Uterus (tissue), 4 donors: ENCODE results near the gene MAP7D1. TPM values are rescaled to one million over a fixed set of nuclear protein-coding genes. Genes with fewer than 3 reads are reported as not detected.

Experiments used
- DNase-seq, 2 donors: peaks; one replicate each; pipeline ENCODE4 v3.0.0-alpha.2; 2019 to 2020
- H3K27ac ChIP-seq, 2 donors: fragments of 200-600 bp; sonication (generic); 1 replicate in 1 of 2; 2 replicates in 1 of 2; pipeline ENCODE4 v1.5.1; 2016 to 2018
- H3K27me3 ChIP-seq, 2 donors: fragments of 200-600 bp; sonication (generic); one replicate each; pipeline ENCODE4 v1.5.1; 2018 to 2019; ENCODE audit warnings: control low read depth in 1 of 2
- H3K36me3 ChIP-seq, 2 donors: fragments of 200-600 bp; sonication (generic); one replicate each; pipeline ENCODE4 v1.5.1; 2019; ENCODE audit warnings: control low read depth in 1 of 2
- H3K4me1 ChIP-seq, 2 donors: fragments of 200-600 bp; sonication (generic); one replicate each; pipeline ENCODE4 v1.5.1; 2018 to 2019; ENCODE audit warnings: control low read depth in 1 of 2
- H3K4me3 ChIP-seq, 2 donors: fragments of 200-600 bp; sonication (generic); 1 replicate in 1 of 2; 2 replicates in 1 of 2; pipeline ENCODE4 v1.5.1; 2018 to 2019; ENCODE audit warnings: mild to moderate bottlenecking in 1 of 2
- H3K9me3 ChIP-seq, 2 donors: fragments of 200-600 bp; sonication (generic); one replicate each; pipeline ENCODE4 v1.5.1; 2019; ENCODE audit warnings: control low read depth in 1 of 2
- POLR2A ChIP-seq, 2 donors: fragments of 450-650 bp; IDR thresholded peaks; one replicate each; pipeline ENCODE4 v1.6.1; 2016; ENCODE audit warnings: antibody characterized with exemption in 2 of 2, mild to moderate bottlenecking in 1 of 2, moderate library complexity in 1 of 2
- intact Hi-C: fragments of 100-400 bp; cut with DNase I; formaldehyde crosslinking; loops from one replicate; pipeline ENCODE4 v1.15.1; 2023; ENCODE audit warnings: low total_unique reads
- total RNA-seq, 4 donors: library from RNA; depleted of rRNA in 3 of 4; stranded (reverse); fragments of >200 nt in 3 of 4; gene quantifications; one replicate each; pipeline versions ENCODE4 v1.1.0 to v1.2.4, GENCODE V29; 2014 to 2023
- TF ChIP-seq, protein P1 (sequence below), 4 experiments: fragments of 200-600 bp in 2 of 4; fragments of 450-650 bp in 2 of 4; sonication (generic) in 2 of 4; IDR thresholded peaks; one replicate each; pipeline ENCODE4 v1.5.1; 2016 to 2019; ENCODE audit warnings: antibody characterized with exemption in 4 of 4, mild to moderate bottlenecking in 2 of 4, moderate library complexity in 1 of 4
- donor health status: DM: yes; HTN: yes; CAD: no.

MAP7D1 gene
- total RNA-seq, 4 donors from 2014 or later, result 53.5 to 115 (median 77.3) TPM

DNA sequence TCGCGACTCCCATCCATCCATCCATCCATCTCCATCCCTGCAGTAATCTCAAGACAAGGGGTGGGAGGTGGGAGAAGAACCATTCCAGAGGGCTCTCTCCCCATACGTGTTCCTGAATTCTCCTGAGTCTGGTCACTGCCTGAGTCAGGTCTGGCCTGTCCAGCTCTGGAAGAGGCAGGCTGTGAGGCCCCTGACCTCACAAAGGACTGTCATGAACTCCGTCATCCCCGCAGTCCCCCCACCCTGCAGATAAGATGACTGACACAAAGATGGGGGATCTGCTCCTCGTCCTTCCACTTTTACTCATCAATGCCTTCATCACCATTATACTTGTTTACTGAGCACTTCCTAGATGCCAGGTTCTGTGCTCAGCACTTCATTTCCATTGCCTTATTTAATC, 1.6 kb upstream of the MAP7D1 start:
- no peak for DNase-seq
- peak overlapping the region in 1 of 2 donors; percentile 100 for H3K27ac ChIP-seq
- no peaks in the 10 kb centered on the region for H3K36me3 ChIP-seq
- H3K27me3 ChIP-seq, result no peaks in the 10 kb centered on the region
- peaks cover 15 to 29% of the 10 kb centered on the region in 2 donors for H3K4me1 ChIP-seq
- H3K4me3 ChIP-seq, result no peak overlapping the region
- TF ChIP-seq POLR2A (IDR thresholded peaks at IDR 0.05), result no peak
- TF ChIP-seq, protein P1, sequence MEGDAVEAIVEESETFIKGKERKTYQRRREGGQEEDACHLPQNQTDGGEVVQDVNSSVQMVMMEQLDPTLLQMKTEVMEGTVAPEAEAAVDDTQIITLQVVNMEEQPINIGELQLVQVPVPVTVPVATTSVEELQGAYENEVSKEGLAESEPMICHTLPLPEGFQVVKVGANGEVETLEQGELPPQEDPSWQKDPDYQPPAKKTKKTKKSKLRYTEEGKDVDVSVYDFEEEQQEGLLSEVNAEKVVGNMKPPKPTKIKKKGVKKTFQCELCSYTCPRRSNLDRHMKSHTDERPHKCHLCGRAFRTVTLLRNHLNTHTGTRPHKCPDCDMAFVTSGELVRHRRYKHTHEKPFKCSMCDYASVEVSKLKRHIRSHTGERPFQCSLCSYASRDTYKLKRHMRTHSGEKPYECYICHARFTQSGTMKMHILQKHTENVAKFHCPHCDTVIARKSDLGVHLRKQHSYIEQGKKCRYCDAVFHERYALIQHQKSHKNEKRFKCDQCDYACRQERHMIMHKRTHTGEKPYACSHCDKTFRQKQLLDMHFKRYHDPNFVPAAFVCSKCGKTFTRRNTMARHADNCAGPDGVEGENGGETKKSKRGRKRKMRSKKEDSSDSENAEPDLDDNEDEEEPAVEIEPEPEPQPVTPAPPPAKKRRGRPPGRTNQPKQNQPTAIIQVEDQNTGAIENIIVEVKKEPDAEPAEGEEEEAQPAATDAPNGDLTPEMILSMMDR (IDR thresholded peaks at IDR 0.05), result no peak
- H3K9me3 ChIP-seq, result no peaks in the 10 kb centered on the region
- intact Hi-C loops, result loop anchor here (10.0 kb wide), 1 partner anchor 130 kb away; no protein-coding TSS in a partner anchor

DNA sequence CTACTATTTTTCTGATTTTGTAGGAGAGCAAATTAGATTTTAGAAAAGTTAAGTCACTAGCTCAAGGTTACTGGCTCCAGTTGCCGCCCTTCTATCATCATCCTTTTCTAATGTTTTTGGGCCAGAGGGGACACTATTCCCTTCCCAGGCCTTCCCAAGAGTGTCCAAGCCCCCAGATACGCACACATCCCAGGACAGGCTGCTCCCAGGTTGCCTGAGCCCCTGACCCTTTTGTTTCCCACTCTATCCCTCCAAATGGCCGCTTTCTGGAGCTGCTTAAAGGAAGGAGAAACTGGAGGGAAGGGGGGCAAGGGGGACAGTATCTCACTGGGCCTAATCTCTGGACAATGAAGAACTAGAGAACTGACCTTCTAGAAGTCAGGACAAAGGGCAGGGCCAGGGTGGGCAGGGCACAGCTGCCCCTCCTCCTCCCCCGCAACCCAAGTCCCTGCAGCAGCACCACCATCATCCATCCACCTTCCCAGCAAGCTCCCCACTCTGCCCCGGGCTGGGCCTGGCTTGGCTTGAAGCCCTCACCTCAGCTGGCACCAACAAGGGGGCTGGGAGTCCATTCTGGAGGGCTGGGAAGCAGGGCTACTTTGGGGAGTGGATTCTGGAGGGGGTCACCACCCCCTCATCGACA, 1.1 kb upstream of the MAP7D1 start:
- no peaks in the 10 kb centered on the region for H3K27me3 ChIP-seq
- no peak for TF ChIP-seq POLR2A (IDR thresholded peaks at IDR 0.05)
- TF ChIP-seq, protein P1 (IDR thresholded peaks at IDR 0.05), result no peak
- H3K36me3 ChIP-seq, result no peaks in the 10 kb centered on the region
- no peaks in the 10 kb centered on the region for H3K9me3 ChIP-seq
- H3K4me1 ChIP-seq, result peaks cover 15 to 34% of the 10 kb centered on the region in 2 donors
- peak overlapping the region; percentile 100 for H3K27ac ChIP-seq
- intact Hi-C loops, result loop anchor here (10.0 kb wide), 1 partner anchor 130 kb away; no protein-coding TSS in a partner anchor
- H3K4me3 ChIP-seq, result peak overlapping the region; percentile 63 to 99
- peak; percentile 44 to 53 for DNase-seq

DNA sequence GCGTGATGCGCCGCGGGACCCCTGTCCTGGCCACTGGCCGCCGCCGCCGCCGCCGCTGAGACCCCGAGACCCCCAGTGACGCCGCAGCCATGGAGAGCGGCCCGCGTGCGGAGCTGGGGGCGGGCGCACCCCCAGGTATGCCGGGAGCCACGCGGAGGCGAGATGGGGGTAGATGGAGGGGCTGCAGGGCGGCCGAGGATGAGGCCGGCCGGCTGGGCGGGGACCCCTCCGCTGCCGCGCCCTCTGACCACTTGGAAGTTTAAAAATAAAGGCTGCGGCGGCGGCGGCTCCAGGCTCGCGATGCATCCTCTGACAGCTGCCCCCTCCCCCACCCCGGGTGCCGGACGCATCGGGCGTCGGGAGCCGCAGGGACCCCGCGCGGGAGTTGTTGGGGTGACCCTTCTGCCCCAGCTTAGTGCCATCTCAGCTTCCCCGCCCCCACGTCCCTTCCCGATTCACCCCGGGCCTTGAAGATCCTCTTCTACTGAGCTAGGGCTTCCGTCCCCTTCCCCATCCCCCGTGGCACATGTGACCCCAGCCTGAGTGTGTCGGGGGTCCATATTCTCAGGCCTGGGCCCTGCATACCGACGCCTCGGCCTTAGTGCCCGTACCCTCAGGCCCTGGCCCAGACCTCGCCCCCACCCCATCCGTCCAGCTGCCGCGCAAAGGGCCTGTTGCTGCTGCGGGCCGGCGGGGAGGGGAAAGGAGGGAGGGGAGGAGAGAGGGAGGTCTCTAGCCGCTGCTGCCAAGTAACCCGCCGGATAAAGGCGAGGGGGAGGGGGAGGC, 562 bp downstream of the MAP7D1 start:
- Histone ChIP-seq H3K9me3 (no peaks in the 10 kb centered on the region), H3K36me3 (no peaks in the 10 kb centered on the region), H3K27ac (peak overlapping the region; percentile 100), H3K4me3 (peak overlapping the region; percentile 63 to 99), H3K4me1 (peaks cover 5 to 45% of the 10 kb centered on the region in 2 donors), H3K27me3 (no peaks in the 10 kb centered on the region)
- TF ChIP-seq, protein P1 (IDR thresholded peaks at IDR 0.05), result no peak
- TF ChIP-seq POLR2A (IDR thresholded peaks at IDR 0.05), result peak; percentile 10 to 13
- intact Hi-C loops, result loop anchor here (10.0 kb wide), 1 partner anchor 128 kb away; no protein-coding TSS in a partner anchor
- peak; percentile 68 to 74 for DNase-seq

DNA sequence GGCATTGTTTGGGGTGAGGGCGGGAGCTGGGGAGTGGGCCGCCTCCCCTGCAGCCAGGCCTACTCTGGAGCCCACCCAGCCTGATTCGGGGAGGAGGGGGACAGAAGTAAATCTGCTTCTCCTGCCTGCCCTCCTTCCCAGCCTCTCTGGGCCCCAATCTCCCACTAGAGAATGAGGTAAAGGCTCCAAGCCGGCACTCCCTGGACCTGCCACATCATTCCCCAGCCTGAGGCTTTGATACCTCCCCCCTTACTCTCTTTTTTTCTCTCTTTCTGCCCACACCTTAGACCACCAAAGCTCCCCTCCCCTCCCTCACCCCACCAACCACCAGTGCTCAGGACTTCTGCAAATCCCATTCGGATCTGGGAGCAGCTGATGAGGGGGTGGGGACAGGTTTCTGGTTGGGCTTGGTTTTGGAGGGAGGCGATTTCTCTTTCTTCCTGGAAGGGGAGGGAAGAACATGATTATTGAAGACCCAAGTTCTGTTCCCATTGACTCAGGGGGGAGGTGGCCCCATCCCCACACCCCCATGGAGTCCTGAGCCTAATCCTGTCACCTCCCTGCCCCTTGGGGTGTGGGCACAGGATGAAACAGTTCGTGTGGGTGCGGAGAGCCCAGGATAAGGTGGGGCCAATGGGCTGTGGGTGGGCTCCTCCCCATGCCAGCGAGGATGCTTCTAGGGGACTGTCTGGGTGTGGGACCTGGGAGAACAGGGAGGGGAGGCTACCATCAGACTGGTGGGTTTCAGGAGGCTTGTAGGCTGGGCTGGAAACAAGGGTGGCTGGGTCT, 1.3 kb downstream of the MAP7D1 start:
- H3K27ac ChIP-seq, result peak overlapping the region; percentile 100
- no peaks in the 10 kb centered on the region for H3K36me3 ChIP-seq
- H3K4me3 ChIP-seq, result peak overlapping the region; percentile 63 to 99
- TF ChIP-seq, protein P1 (IDR thresholded peaks at IDR 0.05), result no peak
- no peak for TF ChIP-seq POLR2A (IDR thresholded peaks at IDR 0.05)
- H3K9me3 ChIP-seq, result no peaks in the 10 kb centered on the region
- DNase-seq, result no peak
- peaks cover 3 to 40% of the 10 kb centered on the region in 2 donors for H3K4me1 ChIP-seq
- no peaks in the 10 kb centered on the region for H3K27me3 ChIP-seq
- intact Hi-C loops, result loop anchor here (10.0 kb wide), 1 partner anchor 127 kb away; no protein-coding TSS in a partner anchor
